Mammary epithelial cell (primary cell): ENCODE data around the gene ZNG1A.
"Not testable (repeated sequence)": the region's sequence is repeated elsewhere in the genome, so short reads cannot be mapped to it uniquely, and the experiment has no call there.

ENCODE experiments used
- EZH2 ChIP-seq: IDR thresholded peaks from 2 replicates; pipeline ENCODE4 v1.6.1; 2012; ENCODE audit warnings: low read length, inconsistent platforms, borderline replicate concordance
- TF ChIP-seq, protein P1 (sequence below), 2 donors: IDR thresholded peaks in 1 of 2; conservative IDR thresholded peaks in 1 of 2; 2 replicates each; pipeline ENCODE4 v1.5.1; 2011 to 2012; ENCODE audit warnings: inconsistent platforms in 2 of 2, low read length in 2 of 2, mild to moderate bottlenecking in 2 of 2, control low read depth in 1 of 2, low read depth in 1 of 2; ENCODE audit not compliant: insufficient read depth in 1 of 2; ENCODE audit errors: extremely low read depth in 1 of 2

DNA sequence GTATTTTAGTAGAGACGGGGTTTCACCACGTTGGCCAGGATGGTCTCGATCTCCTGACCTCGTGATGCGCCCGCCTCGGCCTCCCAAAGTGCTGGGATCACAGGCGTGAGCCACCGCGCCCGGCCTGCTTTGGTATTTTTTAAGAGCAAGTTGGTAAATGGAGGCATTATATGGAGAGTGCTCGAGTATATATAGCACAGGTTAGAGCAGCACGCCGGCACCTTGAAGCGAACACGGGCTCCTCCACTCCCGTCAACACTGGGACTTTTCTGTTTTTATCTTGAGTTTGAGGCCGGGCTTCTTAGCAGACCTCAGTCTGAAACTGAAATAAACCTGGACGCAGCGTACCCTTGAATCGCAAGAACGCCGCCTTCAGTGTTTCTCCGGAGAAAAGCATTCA lies 35.0 kb upstream of the ZNG1A start:
- TF ChIP-seq, protein P1, sequence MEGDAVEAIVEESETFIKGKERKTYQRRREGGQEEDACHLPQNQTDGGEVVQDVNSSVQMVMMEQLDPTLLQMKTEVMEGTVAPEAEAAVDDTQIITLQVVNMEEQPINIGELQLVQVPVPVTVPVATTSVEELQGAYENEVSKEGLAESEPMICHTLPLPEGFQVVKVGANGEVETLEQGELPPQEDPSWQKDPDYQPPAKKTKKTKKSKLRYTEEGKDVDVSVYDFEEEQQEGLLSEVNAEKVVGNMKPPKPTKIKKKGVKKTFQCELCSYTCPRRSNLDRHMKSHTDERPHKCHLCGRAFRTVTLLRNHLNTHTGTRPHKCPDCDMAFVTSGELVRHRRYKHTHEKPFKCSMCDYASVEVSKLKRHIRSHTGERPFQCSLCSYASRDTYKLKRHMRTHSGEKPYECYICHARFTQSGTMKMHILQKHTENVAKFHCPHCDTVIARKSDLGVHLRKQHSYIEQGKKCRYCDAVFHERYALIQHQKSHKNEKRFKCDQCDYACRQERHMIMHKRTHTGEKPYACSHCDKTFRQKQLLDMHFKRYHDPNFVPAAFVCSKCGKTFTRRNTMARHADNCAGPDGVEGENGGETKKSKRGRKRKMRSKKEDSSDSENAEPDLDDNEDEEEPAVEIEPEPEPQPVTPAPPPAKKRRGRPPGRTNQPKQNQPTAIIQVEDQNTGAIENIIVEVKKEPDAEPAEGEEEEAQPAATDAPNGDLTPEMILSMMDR (conservative IDR thresholded peaks at IDR 0.05 in 1 of 2, IDR thresholded peaks at IDR 0.05 in 1 of 2; ENCODE audit: extremely low read depth in 1 of 2, insufficient read depth in 1 of 2, low read depth in 1 of 2, low read length in 2 of 2) = not testable (repeated sequence)
- not testable (repeated sequence) for TF ChIP-seq EZH2
